Endothelial cell of umbilical vein (primary cell): Measurements from ENCODE around the gene CPED1. TPM values are rescaled to one million over a fixed set of nuclear protein-coding genes. Genes with fewer than 3 reads are reported as not detected.

ENCODE experiments used
- BruUV-seq: library from RNA; stranded (reverse); fragments of 400-500 nt; replicated peaks from 2 replicates; lab custom pipeline; 2021; lab: Mats Ljungman, UMichigan
- CTCF ChIA-PET: fragments of 300-600, 350-600 bp; sonication (Branson Sonifier 250); formaldehyde crosslinking; loops from one replicate; lab custom pipeline; 2021; ENCODE audit warnings: antibody characterized with exemption, inconsistent platforms; lab: Charles Lee
- POLR2A ChIA-PET: fragments of 300-600, 350-600 bp; sonication (Branson Sonifier 250); formaldehyde crosslinking; loops from one replicate; lab custom pipeline; 2021; ENCODE audit warnings: antibody characterized with exemption, inconsistent platforms; lab: Charles Lee
- DNase-seq: peaks from one replicate; pipeline ENCODE4 v3.0.0-alpha.2; 2011; ENCODE audit warnings: low read depth, low spot score
- FAIRE-seq: peaks from 2 replicates; lab custom pipeline; 2011; peaks lifted over from hg19 to GRCh38; lab: Jason Lieb, UNC
- H2AFZ ChIP-seq: 2 replicates; pipeline ENCODE4 v1.6.0; 2012; ENCODE audit warnings: low read depth, low read length, control low read depth, inconsistent platforms
- H3K27ac ChIP-seq: 2 replicates; pipeline ENCODE4 v1.5.1; 2011; ENCODE audit warnings: low read depth, mild to moderate bottlenecking, control low read depth, low read length, moderate library complexity; ENCODE audit not compliant: insufficient read depth
- H3K27me3 ChIP-seq, 2 experiments: 2 replicates each; pipeline versions ENCODE4 v1.6.0 to v1.6.1; 2011; ENCODE audit warnings: low read length in 2 of 2, mixed read lengths in 1 of 2; ENCODE audit not compliant: control insufficient read depth in 2 of 2, insufficient read depth in 2 of 2
- H3K36me3 ChIP-seq, 2 experiments: 2 replicates in 1 of 2; 3 replicates in 1 of 2; pipeline ENCODE4 v1.5.1; 2011; ENCODE audit warnings: low read length in 2 of 2, mild to moderate bottlenecking in 1 of 2, moderate library complexity in 1 of 2; ENCODE audit not compliant: control insufficient read depth in 2 of 2, insufficient read depth in 2 of 2; ENCODE audit errors: extremely low read depth in 1 of 2
- H3K4me1 ChIP-seq: 3 replicates; pipeline ENCODE4 v1.5.1; 2011; ENCODE audit warnings: mild to moderate bottlenecking, low read length; ENCODE audit not compliant: control insufficient read depth, insufficient read depth; ENCODE audit errors: extremely low read depth
- H3K4me2 ChIP-seq: 2 replicates; pipeline ENCODE4 v1.6.1; 2011; ENCODE audit warnings: low read length, control low read depth, mixed read lengths; ENCODE audit not compliant: insufficient read depth
- H3K4me3 ChIP-seq, 3 experiments: fragments of 200-600 bp in 1 of 3; sonication (generic), shearing (Covaris generic) in 1 of 3; replicated peaks in 1 of 3; 2 replicates each; pipeline ENCODE4 v1.5.1; 2011 to 2016; ENCODE audit warnings: control low read depth in 3 of 3, low read length in 3 of 3, mild to moderate bottlenecking in 2 of 3, inconsistent platforms in 1 of 3, low read depth in 1 of 3, moderate library complexity in 1 of 3; ENCODE audit not compliant: insufficient read depth in 1 of 3
- H3K79me2 ChIP-seq: 2 replicates; pipeline ENCODE4 v1.6.0; 2012; ENCODE audit warnings: low read length, inconsistent platforms; ENCODE audit not compliant: control insufficient read depth, insufficient read depth
- H3K9ac ChIP-seq: replicated peaks from 2 replicates; pipeline ENCODE3; 2011; ENCODE audit warnings: low read length, control low read depth; ENCODE audit not compliant: insufficient read depth; ENCODE audit errors: extremely low read depth
- H3K9me1 ChIP-seq: replicated peaks from 3 replicates; pipeline ENCODE4 v1.6.0; 2011; ENCODE audit warnings: mild to moderate bottlenecking, low read length; ENCODE audit not compliant: control insufficient read depth, insufficient read depth; ENCODE audit errors: extremely low read depth
- H3K9me3 ChIP-seq: replicated peaks from 2 replicates; pipeline ENCODE4 v1.5.1; 2012; ENCODE audit warnings: low read length, inconsistent platforms; ENCODE audit not compliant: control insufficient read depth, insufficient read depth
- H4K20me1 ChIP-seq: replicated peaks from 2 replicates; pipeline ENCODE3; 2011; ENCODE audit warnings: mild to moderate bottlenecking, low read length; ENCODE audit not compliant: control insufficient read depth, insufficient read depth; ENCODE audit errors: extremely low read depth
- CTCF ChIP-seq, 2 donors: IDR thresholded peaks; 1 replicate in 1 of 2; 2 replicates in 1 of 2; pipeline ENCODE4 v1.5.1; 2011; ENCODE audit warnings: low read length in 2 of 2, mild to moderate bottlenecking in 2 of 2, moderate library complexity in 2 of 2, control low read depth in 1 of 2, inconsistent platforms in 1 of 2, low read depth in 1 of 2; ENCODE audit not compliant: insufficient read depth in 1 of 2; ENCODE audit errors: extremely low read depth in 1 of 2
- EZH2 ChIP-seq: IDR thresholded peaks from 2 replicates; pipeline ENCODE4 v1.6.1; 2012; ENCODE audit warnings: borderline replicate concordance, low read depth, mild to moderate bottlenecking, moderate library complexity, low read length, inconsistent platforms; ENCODE audit not compliant: severe bottlenecking
- FOS ChIP-seq: IDR thresholded peaks from 2 replicates; pipeline ENCODE4 v1.6.1; 2011; ENCODE audit warnings: mild to moderate bottlenecking, low read length, moderate library complexity, borderline replicate concordance; ENCODE audit not compliant: insufficient read depth
- GATA2 ChIP-seq: IDR thresholded peaks from 2 replicates; pipeline ENCODE4 v1.7.0; 2011; ENCODE audit warnings: low read depth, mild to moderate bottlenecking, moderate library complexity, mixed read lengths, low read length; ENCODE audit not compliant: insufficient read length, insufficient read depth
- JUN ChIP-seq: IDR thresholded peaks from 2 replicates; pipeline ENCODE4 v1.6.1; 2011; ENCODE audit warnings: borderline replicate concordance, low read depth; ENCODE audit not compliant: insufficient read length, insufficient read depth
- MAX ChIP-seq: IDR thresholded peaks from 2 replicates; pipeline ENCODE4 v1.6.1; 2011; ENCODE audit not compliant: insufficient read depth, insufficient read length
- MYC ChIP-seq: IDR thresholded peaks from one replicate; pipeline ENCODE4 v1.6.1; 2011; ENCODE audit warnings: mild to moderate bottlenecking, low read depth, low read length
- POLR2A ChIP-seq: IDR thresholded peaks from 2 replicates; pipeline ENCODE4 v1.6.1; 2012; ENCODE audit warnings: low read depth, mild to moderate bottlenecking, control low read depth, low read length
- POLR2AphosphoS5 ChIP-seq: IDR thresholded peaks from 2 replicates; pipeline ENCODE4 v1.6.1; 2012; ENCODE audit warnings: low read depth, mild to moderate bottlenecking, control low read depth, low read length, moderate library complexity; ENCODE audit not compliant: insufficient read depth
- dilution Hi-C: fragments of 300-500 bp; cut with MboI; formaldehyde crosslinking; loops from one replicate; pipeline ENCODE4 v1.15.0; 2019; ENCODE audit warnings: low sequenced_read_pairs; ENCODE audit not compliant: extremely low pct_ligation_motif_present
- intact Hi-C: fragments of 100-400 bp; cut with micrococcal nuclease; formaldehyde crosslinking; loops from one replicate; pipeline ENCODE4 v1.10.0; 2022
- polyA plus RNA-seq, 4 experiments: library from polyadenylated mRNA; depleted of rRNA in 3 of 4; stranded (reverse) in 3 of 4; unstranded in 1 of 4; fragments of >200 nt; gene quantifications; 2 replicates each; pipeline versions ENCODE4 v1.2.1 to v1.2.3, GENCODE V29; 2011 to 2012; ENCODE audit warnings: missing spikeins in 1 of 4
- total RNA-seq: library from RNA; stranded (reverse); gene quantifications from 2 replicates; pipeline ENCODE4 v1.2.3, GENCODE V29; 2021

CPED1 gene
- total and polyA plus RNA-seq, 2 donors (not counting 3 experiments of a cell fraction or from before 2014, with no cell fraction given) = 0.22 to 3.0 TPM

GRCh38 chr7:121075952-121076349, 87.4 kb downstream of the CPED1 start:
- Histone ChIP-seq H3K4me2 (no peak overlapping the region), H3K9ac (no peak overlapping the region), H3K4me1 (no peaks in the 10 kb centered on the region), H3K79me2 (no peaks in the 10 kb centered on the region), H3K27ac (no peak overlapping the region), H3K9me3 (no peaks in the 10 kb centered on the region), H3K27me3 (no peaks in the 10 kb centered on the region), H3K36me3 (no peaks in the 10 kb centered on the region), H3K9me1 (no peaks in the 10 kb centered on the region), H3K4me3 (no peak overlapping the region), H4K20me1 (no peaks in the 10 kb centered on the region), H2AFZ (no peak overlapping the region)
- intact Hi-C loops = no loop called here
- no peak for DNase-seq
- POLR2A ChIA-PET = no interaction called here
- dilution Hi-C loops = loop anchor here (25.0 kb wide), 1 partner anchor 89 kb away; the partner anchor contains the start of gene CPED1
- CTCF ChIA-PET = interaction anchor here (0.6 to 2.1 kb wide), 10 partner anchors 10 to 919 kb away, joined by 3 to 27 read pairs (median 7); partner anchors contain the start of gene CPED1
- no peak for FAIRE-seq
- TF ChIP-seq CTCF (IDR thresholded peaks at IDR 0.05; ENCODE audit: extremely low read depth in 1 of 2, insufficient read depth in 1 of 2, low read depth in 1 of 2, low read length in 2 of 2) (no peak), POLR2AphosphoS5 (no peak), MYC (no peak), POLR2A (no peak), EZH2 (no peak), MAX (no peak), GATA2 (no peak), JUN (no peak), FOS (no peak)
- BruUV-seq = no TSS peak
